HG02885 (cell line): ENCODE results near the gene DRD3.

ENCODE experiments used
- ATAC-seq: cut with Tn5 transposase; IDR thresholded peaks from one replicate; pipeline ENCODE4 v1.9.1; 2021; ENCODE audit warnings: mild to moderate bottlenecking; ENCODE audit not compliant: unreplicated experiment, poor library complexity

DRD3 gene

DNA sequence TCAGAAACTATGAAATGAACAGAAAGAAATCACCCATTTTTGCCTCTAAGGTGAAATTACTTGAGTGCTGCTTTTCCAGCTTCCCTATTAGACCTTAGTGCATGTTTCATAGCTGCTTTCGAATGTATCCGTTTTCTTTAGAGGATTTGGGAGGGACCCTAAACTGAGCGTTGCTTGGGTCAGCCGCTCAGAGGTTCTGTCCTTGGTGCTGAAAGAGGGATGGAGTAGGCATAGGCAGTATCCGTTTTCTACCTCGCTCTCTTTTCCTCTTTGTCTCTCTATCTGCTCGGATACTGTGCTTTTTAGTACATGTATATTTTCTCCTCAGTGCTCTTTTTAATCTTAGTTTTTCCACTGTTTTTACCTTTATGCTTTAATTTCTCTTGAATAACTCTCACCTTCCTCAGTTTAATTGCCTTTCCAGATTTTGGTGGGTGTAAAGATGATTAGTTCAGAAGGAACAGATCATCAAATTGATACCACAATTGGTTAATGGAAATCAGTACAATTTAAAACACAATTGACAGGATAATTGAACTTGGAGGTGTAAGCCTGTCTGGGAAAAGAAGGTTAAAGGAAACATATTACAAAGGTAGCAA is at the start of gene DRD3:
Gene DRD3 (minus strand): TSS at position 283 of the 599 bp plus-strand sequence. CDS start 7,060 bp downstream, outside the sequence.
- no peak for ATAC-seq

DNA sequence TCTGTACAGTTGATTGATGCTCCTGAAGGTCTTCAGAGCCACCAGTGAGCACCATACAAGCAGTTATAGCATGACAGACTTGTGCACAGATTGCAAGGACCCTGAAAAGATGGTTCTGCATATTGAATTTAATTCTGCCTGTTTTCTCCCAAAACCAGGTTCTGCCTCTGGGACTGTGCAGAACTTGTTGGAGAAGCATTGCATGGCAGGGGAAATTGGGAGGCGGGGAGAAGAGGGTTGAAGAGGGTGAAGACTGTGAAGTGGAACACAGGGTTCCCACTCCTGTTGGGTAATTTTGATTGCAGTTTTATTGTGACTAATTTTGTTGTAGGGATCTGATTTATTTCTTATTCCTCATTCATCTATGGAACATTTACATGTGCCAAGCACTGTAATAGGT is 48.2 kb upstream of the DRD3 start:
- ATAC-seq = no peak

DNA sequence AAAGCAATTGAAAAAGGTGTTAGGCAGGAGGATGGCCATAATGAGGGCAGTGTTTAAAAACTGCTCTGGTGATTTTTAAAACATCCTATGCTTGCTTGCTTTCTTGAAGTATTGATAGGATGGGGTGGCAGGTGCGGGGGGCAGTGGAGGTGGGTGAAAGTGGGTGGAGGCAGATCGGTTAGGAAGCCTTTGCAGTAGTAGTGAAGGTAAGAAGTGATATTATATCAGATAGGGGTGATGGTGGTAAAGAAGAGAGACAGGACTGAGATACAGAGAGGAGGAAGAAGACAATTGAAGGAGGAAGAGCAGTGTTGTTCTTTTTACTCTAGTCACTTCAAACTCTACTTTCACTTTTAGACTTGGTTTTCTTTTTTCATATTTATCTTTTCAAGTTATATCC is 47.5 kb upstream of the DRD3 start:
- no peak for ATAC-seq

DNA sequence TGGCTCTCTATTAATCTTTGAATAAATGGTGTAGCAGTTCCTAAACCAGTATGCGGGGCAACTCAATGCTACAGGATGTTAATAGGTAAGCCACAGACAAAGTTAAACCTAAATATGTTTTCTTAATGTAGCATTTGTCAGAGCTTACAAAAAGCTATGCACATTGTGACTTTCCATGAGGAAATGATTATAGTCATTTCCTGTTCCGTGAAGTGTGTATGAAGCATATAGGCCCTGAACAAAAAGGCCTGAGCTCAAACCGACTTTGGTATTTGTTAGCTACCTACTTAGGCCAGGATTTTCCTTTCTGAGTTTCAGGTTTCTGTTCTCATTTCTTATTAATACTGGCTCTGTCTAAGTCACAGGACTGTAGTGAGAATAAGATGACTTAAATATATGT is 44.3 kb upstream of the DRD3 start:
- ATAC-seq = peak; percentile 87

DNA sequence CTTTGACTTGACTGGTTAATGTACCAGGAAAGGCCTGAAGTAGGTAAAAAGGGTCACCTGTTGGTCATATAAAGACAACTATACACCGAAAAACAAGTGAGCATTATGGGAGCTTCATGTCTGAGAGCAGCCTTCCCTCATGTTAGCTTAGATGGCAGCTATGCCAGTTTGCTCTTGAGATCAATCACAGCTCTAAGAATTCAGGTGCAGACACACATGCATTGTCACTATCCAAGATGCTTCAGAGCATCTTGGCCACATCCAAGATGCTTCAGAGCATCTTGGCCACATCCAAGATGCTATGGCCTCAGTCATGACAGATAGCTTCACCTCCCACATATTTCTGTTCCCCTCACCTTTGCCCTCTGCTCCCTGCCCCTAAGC is 43.0 kb upstream of the DRD3 start:
- no peak for ATAC-seq

DNA sequence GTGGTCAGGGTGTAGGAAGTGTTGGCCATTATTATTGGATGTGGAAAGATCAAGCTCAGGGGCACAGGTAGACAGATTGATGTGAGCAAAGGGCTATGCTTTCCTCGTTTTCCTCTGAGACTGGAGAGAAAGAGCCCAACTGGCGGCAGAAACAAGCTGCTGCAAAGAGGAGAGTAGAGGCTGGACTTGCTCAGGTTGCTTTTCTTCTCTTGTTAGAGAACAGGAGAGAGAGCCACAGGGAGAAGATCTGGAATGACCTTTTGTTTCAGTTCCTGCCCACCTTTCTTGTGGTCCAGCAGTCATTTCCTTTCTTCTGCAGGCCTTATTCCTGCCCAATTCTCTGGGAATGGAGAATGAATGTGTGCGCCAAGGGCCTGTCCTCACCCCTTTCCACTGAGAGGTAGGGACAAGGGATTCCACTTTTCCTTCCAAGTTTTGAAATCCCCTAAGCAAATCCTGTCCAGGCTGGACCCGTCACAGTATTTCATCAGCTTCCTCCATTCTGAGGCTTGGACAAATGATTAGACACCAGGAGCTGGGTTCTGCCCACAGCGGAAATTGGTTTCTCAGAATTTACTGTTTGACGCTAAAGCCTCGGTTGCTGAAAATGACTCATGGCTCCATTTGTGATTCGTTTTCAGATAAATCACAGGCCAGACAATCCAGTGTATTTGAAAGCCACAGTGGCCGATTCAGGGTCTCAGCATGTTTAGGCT is 42.5 kb upstream of the DRD3 start:
- ATAC-seq = peak; percentile 56

DNA sequence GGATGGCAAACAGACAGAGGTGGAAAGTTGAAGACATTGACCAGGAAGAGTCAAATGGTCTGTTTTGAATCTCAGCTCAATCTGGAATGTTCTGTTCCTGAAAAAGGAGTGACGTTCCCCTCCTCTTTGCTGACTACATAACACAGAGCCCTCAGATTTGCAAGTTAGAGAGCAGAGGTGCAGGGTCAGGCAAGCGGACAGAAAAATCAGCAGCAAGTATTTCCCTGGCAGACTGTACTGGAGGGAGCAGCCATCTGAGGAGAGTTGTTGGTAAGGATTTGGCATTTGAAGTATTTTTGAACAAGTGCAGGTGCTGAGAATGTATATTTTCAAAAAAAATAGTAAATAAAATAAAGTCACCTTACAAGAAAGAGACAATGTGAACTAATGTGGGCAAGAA is 40.9 kb upstream of the DRD3 start:
- ATAC-seq = no peak

DNA sequence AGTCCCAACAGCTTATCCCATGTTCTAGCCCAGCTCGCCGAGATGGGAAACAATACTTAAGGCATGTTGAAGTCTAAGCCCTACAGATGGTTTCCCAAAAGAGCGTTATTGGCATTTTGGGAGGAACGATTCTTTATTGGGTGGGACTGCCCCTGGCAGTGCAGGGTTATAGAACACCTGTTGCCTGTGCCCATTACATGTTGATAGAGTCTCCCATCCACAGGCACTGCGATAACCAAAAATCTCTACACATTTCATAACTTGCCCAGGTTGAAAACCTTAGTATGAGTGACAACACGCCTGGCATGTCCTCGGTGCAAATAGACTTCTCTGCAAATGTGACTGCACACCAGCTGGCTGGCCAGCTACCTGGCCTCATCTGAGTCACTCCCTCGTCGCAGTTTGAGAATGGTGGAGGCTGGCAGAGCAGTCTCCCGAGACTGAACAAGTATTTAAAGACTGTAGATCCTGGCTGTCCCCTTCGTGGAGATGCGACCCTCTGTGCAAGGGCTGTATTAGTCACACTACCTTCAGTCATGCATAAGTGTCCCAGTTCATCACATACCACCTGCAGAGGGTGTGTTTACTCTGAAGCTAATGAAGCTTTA is 39.8 kb upstream of the DRD3 start:
- no peak for ATAC-seq

DNA sequence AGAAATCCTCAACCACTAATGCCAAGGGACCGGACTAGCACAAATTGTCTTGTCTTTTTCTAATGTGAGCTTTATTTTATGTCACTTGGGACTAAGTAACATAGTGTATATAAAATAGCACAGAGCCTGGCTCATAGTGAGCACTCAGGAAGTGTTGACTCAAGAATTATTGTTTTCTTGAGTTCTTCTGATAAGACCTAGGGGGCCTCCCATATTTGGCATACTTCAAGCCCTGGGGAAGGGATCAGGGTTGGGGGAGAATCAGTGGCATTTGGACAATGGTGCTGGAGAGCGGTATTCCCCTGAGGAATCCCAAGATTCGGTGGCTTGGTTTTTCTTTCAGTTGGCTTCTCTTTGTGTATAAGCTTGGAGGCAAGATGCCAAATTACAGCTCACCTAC is 39.2 kb upstream of the DRD3 start:
- no peak for ATAC-seq

DNA sequence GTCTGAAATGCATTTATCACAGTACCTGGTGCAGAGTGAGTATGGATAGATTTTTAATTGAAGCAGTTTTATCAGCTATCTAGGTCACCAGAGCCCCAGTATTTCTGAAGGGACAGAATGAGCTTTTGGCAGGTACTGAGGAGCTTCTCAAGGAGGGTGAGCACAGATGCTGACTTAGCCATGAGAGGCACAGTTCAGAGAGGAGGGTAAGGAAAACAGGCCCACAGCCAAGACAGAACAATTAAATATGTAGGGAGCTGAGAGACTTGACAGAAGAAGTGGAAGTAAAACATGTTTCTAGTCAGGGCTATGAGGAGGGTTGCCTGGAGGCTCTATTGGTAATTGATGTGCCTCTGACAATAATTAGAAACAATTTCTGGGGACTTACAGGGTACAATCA is 38.4 kb upstream of the DRD3 start:
- no peak for ATAC-seq

DNA sequence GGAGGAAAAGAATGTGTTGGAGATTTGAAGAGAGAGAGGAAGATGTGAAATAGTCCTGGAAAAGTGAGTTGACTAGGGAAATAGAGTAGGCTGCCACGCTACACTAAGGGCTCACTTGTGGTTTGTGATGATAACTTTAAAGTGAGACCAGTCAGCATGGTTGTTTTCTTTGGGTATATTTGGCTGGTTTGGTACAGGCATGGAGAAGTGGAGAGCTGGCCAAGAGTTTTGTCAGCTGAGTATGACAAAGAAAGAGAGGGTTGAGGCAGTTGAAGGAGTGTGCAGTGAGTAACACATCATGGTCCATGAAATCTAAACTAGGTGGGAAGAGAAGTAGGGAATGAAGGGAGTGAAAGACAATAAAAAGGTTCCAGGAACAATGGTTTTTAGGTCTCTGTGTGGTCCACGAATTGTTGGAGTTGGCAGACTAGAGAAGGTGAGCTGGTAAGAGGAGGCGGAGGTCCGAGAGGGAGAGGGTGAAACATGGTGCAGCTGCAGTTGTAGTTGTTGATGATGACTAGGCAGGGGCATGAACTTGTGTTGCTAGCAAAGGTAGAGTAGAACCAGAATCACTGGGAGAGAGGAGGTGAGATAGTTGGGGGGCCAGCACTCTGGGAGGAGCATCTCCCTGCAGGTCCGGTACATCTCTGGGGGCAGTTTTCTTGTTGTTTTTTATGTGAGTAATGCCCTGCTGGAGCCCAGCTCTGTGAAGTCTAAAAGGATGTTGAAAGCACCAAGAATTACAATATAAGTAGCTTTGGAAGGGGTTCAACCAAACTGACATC is 37.5 kb upstream of the DRD3 start:
- ATAC-seq = no peak

DNA sequence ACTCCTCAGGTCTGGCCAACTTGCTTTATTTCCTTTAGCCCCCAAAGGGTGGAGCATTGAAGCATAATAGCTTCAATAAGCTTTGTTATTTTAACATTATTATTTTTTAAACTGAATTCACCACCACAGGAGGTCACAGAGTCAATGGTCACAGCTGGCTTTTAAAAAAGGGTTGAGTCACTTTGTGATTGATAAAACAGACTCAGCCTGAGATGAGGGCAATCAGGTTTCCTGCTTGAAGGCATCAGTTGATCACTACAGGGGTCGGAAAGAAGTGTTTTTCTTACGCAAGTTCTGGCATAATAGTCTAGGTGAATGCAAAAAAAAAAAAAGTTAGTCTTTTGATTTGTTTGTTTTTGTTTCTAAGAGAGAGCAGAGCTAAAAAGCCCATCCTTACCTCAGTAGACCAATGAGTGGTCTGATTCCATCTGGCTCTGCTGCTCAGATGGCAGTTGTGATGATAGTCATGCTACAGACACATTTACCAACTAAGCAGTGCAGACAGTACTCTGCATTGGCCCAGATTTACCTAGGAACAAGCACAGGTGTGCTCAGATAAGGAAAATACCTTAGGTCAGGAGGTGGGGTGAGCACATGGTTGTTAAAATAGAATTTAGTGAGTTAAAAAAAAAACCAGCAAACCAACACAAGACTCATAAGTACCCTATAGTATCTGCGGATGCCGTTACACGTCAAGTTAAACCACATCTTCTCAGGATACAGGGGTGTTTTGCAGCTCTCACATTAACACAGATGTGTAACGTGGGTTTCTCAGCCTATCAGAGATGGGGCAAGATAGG is 35.9 kb upstream of the DRD3 start:
- peak; percentile 28 for ATAC-seq

DNA sequence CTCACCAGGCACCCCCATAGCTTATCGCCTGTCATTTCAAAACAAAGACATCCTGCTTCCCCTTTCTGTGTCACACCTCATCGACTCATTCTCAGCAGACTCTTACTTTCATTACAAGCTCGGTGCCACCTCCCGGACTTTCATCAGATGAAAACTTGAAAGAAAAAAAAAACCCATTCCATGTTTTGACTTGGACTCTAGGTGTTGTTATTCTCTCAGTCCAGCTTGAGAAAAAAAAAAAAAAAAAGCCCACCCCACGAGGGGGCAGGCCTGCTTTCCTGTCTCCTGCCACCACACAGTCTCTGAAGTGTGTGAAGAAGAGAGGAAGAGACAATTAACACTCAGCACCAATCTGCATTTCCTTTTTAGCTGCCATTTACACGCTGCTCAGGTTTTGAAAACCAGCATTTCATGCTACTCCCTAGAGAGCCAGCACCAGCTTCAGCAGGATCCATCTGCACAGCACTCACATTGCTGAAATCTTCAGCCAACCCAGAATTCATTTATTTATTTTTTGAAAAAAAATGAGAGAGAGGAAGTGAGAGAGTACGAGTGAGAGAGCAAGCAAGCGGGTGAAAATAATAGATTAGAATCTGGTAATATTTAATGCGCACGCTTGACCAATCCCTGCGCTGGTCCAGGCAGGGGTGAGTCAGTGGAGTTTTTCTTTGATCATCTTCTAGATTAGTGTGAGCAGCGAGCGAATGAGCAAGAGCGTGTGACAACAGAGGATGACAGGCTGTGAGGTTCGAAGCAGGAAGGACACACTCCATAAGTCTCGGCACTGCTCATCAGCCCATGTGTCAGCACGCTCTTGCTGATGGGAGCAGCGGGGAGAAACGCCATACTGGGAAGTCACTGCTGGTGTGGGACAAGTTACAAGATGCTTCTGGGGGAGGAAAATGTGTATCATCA is 35.0 kb upstream of the DRD3 start:
- ATAC-seq = peak; percentile 86

DNA sequence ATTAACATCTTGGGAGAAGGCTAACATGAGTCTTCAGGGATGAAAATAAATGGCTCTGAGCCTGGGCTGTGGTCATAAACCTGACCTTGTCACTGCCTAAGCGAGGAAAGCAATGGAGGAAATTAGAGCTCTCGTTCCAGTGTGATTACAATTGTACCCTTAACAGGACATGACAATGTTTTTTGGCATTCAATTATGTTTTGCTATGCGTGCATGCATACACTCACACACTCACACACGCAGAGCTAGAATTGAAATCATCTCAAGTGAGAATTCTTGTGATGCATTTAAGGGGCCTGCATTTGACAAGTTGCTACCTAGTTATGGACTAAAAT is 34.4 kb upstream of the DRD3 start:
- peak; percentile 9 for ATAC-seq

DNA sequence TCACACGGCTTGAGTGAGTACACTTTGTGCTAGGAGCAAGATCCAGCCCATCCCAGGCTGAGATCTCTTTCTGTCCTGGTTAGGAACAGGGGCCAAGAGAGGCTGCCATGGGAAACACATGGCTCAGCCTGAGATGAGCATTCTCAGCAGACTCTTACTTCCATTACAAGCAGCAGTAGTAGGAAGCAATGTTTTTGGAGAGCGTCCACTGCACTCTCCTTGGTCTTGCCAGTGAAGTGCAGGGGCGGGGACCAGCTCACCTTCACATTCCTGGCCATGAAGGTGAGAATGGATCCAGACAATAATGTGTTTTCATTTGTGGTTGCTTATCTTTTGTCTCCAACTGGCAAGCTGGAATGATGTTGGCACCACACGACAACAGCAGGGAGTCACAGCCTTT is 33.8 kb upstream of the DRD3 start:
- ATAC-seq = no peak

DNA sequence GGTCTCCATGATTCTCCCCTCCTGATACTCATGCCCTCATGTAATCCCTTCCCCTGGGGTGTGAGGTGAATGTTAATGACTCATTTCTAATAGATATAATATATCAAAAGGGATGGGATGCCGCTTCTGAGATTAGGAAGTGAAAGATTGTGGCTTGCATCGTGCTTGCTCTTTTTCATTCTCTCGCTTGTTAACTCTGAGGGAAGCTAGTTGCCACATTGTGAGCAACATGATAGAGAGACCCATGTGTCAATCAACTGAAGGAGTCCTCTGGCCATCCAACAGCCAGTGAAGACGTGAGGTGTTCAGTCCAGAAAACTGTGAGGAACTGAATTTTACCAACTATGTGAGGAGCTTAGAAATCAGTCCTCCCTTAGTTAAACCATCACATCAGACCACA is 28.9 kb upstream of the DRD3 start:
- peak; percentile 95 for ATAC-seq

DNA sequence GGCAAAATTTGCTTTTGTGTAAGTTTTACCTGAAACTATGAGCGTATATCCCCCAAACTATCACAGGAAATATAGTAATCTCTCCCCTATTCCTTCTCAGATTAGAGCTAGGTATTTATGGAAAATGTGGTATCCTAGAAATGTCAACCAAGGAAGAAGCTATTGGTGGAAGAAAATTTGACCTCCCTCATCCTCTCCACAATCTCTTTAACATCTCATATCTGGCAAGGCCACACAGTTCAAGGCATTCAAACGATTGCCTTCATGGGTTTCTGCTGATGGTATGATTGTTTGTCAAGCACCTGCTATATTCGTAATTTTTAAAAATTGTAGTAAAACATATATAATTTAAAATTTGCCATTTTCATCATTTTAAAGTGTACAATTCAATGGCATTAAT is 27.5 kb upstream of the DRD3 start:
- no peak for ATAC-seq

DNA sequence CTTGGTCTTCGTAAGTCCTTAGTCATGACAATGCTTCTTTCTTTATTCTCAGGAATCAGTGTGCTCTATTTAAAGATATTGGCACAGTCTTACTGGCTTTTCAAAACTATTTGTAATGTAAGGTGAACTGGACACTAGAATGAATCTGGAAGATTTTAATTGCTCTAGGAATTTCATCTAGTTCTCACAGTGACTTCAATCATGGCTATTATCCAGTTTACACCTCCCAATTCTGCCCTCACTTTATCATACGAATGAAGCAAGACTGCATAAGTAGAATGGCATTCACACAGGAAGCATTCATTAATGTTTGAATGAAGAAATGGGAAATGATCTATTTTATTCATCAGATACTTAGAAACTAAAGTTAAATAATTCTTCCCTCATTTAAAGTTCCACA is 26.7 kb upstream of the DRD3 start:
- no peak for ATAC-seq

DNA sequence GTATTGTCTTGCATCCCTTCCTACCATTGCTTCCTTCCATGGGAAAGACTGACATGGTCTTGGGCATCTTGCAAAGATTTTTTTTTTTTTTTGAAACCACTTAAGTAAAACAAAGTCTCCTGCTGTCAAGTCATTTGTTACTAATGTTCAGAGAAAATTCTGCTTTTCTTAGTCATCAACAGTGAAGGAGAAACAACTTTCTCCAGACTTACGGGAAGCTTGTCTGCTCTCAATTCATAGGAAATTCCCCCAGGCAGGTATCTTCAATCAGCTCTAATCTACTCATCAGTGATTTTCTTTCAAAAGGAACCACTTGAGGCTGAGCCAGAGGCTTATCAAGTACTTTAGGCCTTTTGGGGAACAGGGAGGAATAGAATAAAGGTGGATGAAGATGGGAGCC is 15.9 kb upstream of the DRD3 start:
- no peak for ATAC-seq
